K562 (cell line): ENCODE measurements around the gene SLC66A3. TPM values are rescaled to one million over a fixed set of nuclear protein-coding genes. Genes with fewer than 3 reads are reported as not detected.

Experiments used
- BRD9 ChIP-seq: fragments of 450-650 bp; IDR thresholded peaks from 2 replicates; pipeline ENCODE4 v1.6.1; 2018; ENCODE audit warnings: low read depth; ENCODE audit not compliant: partially characterized antibody
- CHD7 ChIP-seq: fragments of 200-600 bp; sonication (generic); IDR thresholded peaks from one replicate; pipeline ENCODE4 v1.6.1; 2012; ENCODE audit warnings: mild to moderate bottlenecking, low read depth, low read length, inconsistent platforms
- HES1 ChIP-seq: fragments of 450-650 bp; IDR thresholded peaks from 2 replicates; pipeline ENCODE4 v1.6.1; 2016; ENCODE audit warnings: low read depth, mild to moderate bottlenecking, moderate library complexity
- KDM4B ChIP-seq, 2 experiments: fragments of 450-650 bp in 1 of 2; sonication (generic) in 1 of 2; IDR thresholded peaks; 2 replicates each; pipeline ENCODE4 v1.6.1; 2016 to 2017; ENCODE audit warnings: borderline replicate concordance in 2 of 2, antibody characterized with exemption in 1 of 2, low read depth in 1 of 2, mild to moderate bottlenecking in 1 of 2
- SAFB ChIP-seq: fragments of 200-400 bp; formaldehyde crosslinking; IDR thresholded peaks from 2 replicates; pipeline ENCODE4 v1.6.1; 2017; ENCODE audit warnings: low read depth, low read length, borderline replicate concordance
- SIN3A ChIP-seq, 2 experiments: fragments of 150-350 bp in 1 of 2; IDR thresholded peaks; 2 replicates each; pipeline ENCODE4 v1.6.1; 2011 to 2016; ENCODE audit warnings: borderline replicate concordance in 2 of 2, low read depth in 2 of 2, low read length in 2 of 2, mild to moderate bottlenecking in 2 of 2, moderate library complexity in 2 of 2; ENCODE audit not compliant: control insufficient read depth in 1 of 2
- U2AF1 ChIP-seq: fragments of 200-400 bp; formaldehyde crosslinking; optimal IDR thresholded peaks from 2 replicates; pipeline ENCODE3; 2017; ENCODE audit warnings: mild to moderate bottlenecking, low read depth, low read length, moderate library complexity
- ZBTB43 ChIP-seq: sonication (generic); formaldehyde crosslinking; IDR thresholded peaks from 2 replicates; pipeline ENCODE4 v1.8.0; 2023; ENCODE audit warnings: mild to moderate bottlenecking, missing genetic modification reagents
- ZFPM2 ChIP-seq: fragments of 250-450 bp; sonication (Bioruptor Pico); IDR thresholded peaks from 2 replicates; pipeline ENCODE4 v1.5.1; 2022; ENCODE audit warnings: mild to moderate bottlenecking
- ZNF639 ChIP-seq, 2 experiments: fragments of 200-800 bp in 1 of 2; sonication (Bioruptor generic) in 1 of 2; sonication (generic) in 1 of 2; formaldehyde crosslinking in 1 of 2; IDR thresholded peaks in 1 of 2; conservative IDR thresholded peaks in 1 of 2; 2 replicates each; pipeline versions ENCODE4 v1.5.0 to v1.6.1; 2016 to 2020; ENCODE audit warnings: missing compliant biosample characterization in 1 of 2, missing genetic modification characterization in 1 of 2, missing genetic modification reagents in 1 of 2
- polyA plus RNA-seq, 8 experiments: library from polyadenylated mRNA; depleted of rRNA in 4 of 8; stranded (reverse) in 5 of 8; unstranded in 3 of 8; fragments of >200 nt; fragmentation: Nextera tagmentation in 2 of 8; fragmentation: Illumina TruSeq in 1 of 8; extraction: Ambion mirVana in 2 of 8; extraction: Trizol in 1 of 8; gene quantifications; 2 replicates each; pipeline versions ENCODE4 v1.2.1 to v1.2.3, GENCODE V29; 2011 to 2014; ENCODE audit warnings: inconsistent platforms in 1 of 8, missing spikeins in 1 of 8
- total RNA-seq, 7 experiments: library from RNA; depleted of rRNA in 6 of 7; stranded (reverse); fragments of >200 nt in 6 of 7; fragmentation: Illumina TruSeq in 2 of 7; extraction: Trizol in 2 of 7; gene quantifications; 2 replicates each; pipeline versions ENCODE4 v1.2.1 to v1.2.3, GENCODE V29; 2011 to 2021; ENCODE audit warnings: low replicate concordance in 1 of 7

Gene SLC66A3
- total and polyA plus RNA-seq, 9 of the 15 experiments (the other 6 are each of a cell fraction or from before 2014, with no cell fraction given): 2.8 to 30.0 (median 9.1) TPM

- 0 out of 2 replicates have a peak, but pooled peaks have one; percentile 21 for TF ChIP-seq ZBTB43 (CRISPR knock-in tag)
- TF ChIP-seq SAFB: peak; percentile 51; the same call in 1 of the 2 replicates
- TF ChIP-seq ZNF639 (CRISPR knock-in tag; conservative IDR thresholded peaks at IDR 0.05 in 1 of 2, IDR thresholded peaks at IDR 0.05 in 1 of 2): peak in 1 of 2 experiments; percentile 76; a peak in 1 of 4 replicates
- no peak for TF ChIP-seq BRD9
- no peak for TF ChIP-seq ZFPM2 (CRISPR knock-in tag)
- TF ChIP-seq HES1: no peak
- TF ChIP-seq KDM4B (IDR thresholded peaks at IDR 0.05; ENCODE audit: borderline replicate concordance in 2 of 2, low read depth in 1 of 2): no peak
- TF ChIP-seq CHD7: no peak
- no peak for TF ChIP-seq U2AF1
- TF ChIP-seq SIN3A (IDR thresholded peaks at IDR 0.05; ENCODE audit: borderline replicate concordance in 2 of 2, control insufficient read depth in 1 of 2, low read depth in 2 of 2, low read length in 2 of 2): peak in 1 of 2 experiments; percentile 13; a peak in 1 of 4 replicates
Measured at GRCh38 chr2:11155381-11156035, at the start of gene SLC66A3 (continued).
